Neural crest cell (in vitro differentiated cells): ENCODE data around the gene SNTB2. TPM values are rescaled to one million over a fixed set of nuclear protein-coding genes. Genes with fewer than 3 reads are reported as not detected.
"Not testable (repeated sequence)": the region's sequence is repeated elsewhere in the genome, so short reads cannot be mapped to it uniquely, and the experiment has no call there.

ENCODE experiments used
- DNase-seq: peaks from one replicate; pipeline ENCODE4 v3.0.0; 2021; ENCODE audit warnings: low read depth, mixed read lengths, low spot score
- H3K27ac Mint-ChIP-seq: one replicate; pipeline ENCODE4 v1.8.0; 2021; ENCODE audit warnings: mild to moderate bottlenecking, mixed read lengths; ENCODE audit not compliant: unreplicated experiment
- H3K27me3 Mint-ChIP-seq: 2 replicates; pipeline ENCODE4 v1.8.0; 2021; ENCODE audit warnings: low read depth, mild to moderate bottlenecking, mixed read lengths
- H3K36me3 Mint-ChIP-seq: 2 replicates; pipeline ENCODE4 v1.8.0; 2021; ENCODE audit warnings: low read depth, mild to moderate bottlenecking, mixed read lengths
- H3K4me1 Mint-ChIP-seq: 2 replicates; pipeline ENCODE4 v1.8.0; 2021; ENCODE audit warnings: mixed read lengths
- H3K4me3 Mint-ChIP-seq: one replicate; pipeline ENCODE4 v1.8.0; 2021; ENCODE audit warnings: mild to moderate bottlenecking, mixed read lengths
- H3K9me3 Mint-ChIP-seq: 2 replicates; pipeline ENCODE4 v1.8.0; 2021; ENCODE audit warnings: mixed read lengths
- CTCF ChIP-seq: fragments of 200-600 bp; sonication (generic); conservative IDR thresholded peaks from 2 replicates; pipeline ENCODE4 v1.5.0; 2021; ENCODE audit warnings: antibody characterized with exemption, mild to moderate bottlenecking
- total RNA-seq: library from RNA; stranded (reverse); gene quantifications from 2 replicates; pipeline ENCODE4 v1.2.1, GENCODE V29; 2021

The SNTB2 gene
- total RNA-seq, 1 donor from 2014 or later = 28.9 TPM

GRCh38 chr16:69145658-69146057 lies 41.3 kb upstream of the SNTB2 start:
- H3K4me1 Mint-ChIP-seq = no peaks in the 10 kb centered on the region
- no peak overlapping the region for H3K27ac Mint-ChIP-seq
- DNase-seq = no peak
- H3K9me3 Mint-ChIP-seq = no peaks in the 10 kb centered on the region
- peaks cover 19% of the 10 kb centered on the region for H3K36me3 Mint-ChIP-seq
- H3K27me3 Mint-ChIP-seq = no peaks in the 10 kb centered on the region
- no peak overlapping the region for H3K4me3 Mint-ChIP-seq
- no peak for TF ChIP-seq CTCF

GRCh38 chr16:69149621-69150020 lies 37.3 kb upstream of the SNTB2 start:
- H3K27me3 Mint-ChIP-seq, H3K9me3 Mint-ChIP-seq, DNase-seq, H3K27ac Mint-ChIP-seq, H3K4me3 Mint-ChIP-seq, H3K4me1 Mint-ChIP-seq: not testable (repeated sequence)
- H3K36me3 Mint-ChIP-seq = peaks cover 13% of the 10 kb centered on the region

- no peak overlapping the region for H3K4me3 Mint-ChIP-seq
- H3K36me3 Mint-ChIP-seq = peaks cover 14% of the 10 kb centered on the region
- H3K9me3 Mint-ChIP-seq = no peaks in the 10 kb centered on the region
- no peaks in the 10 kb centered on the region for H3K27me3 Mint-ChIP-seq
- H3K27ac Mint-ChIP-seq = no peak overlapping the region
- H3K4me1 Mint-ChIP-seq = no peaks in the 10 kb centered on the region
- peak; percentile 88 for TF ChIP-seq CTCF
- DNase-seq = peak; percentile 53
Observed at GRCh38 chr16:69150146-69150865, 36.7 kb upstream of the SNTB2 start.

GRCh38 chr16:69157196-69157595 lies 29.8 kb upstream of the SNTB2 start:
- H3K27ac Mint-ChIP-seq = no peak overlapping the region
- TF ChIP-seq CTCF = no peak
- H3K4me3 Mint-ChIP-seq = no peak overlapping the region
- no peaks in the 10 kb centered on the region for H3K4me1 Mint-ChIP-seq
- H3K27me3 Mint-ChIP-seq = no peaks in the 10 kb centered on the region
- DNase-seq = no peak
- H3K9me3 Mint-ChIP-seq = no peaks in the 10 kb centered on the region
- H3K36me3 Mint-ChIP-seq = peaks cover 23% of the 10 kb centered on the region

- TF ChIP-seq CTCF = no peak
- H3K9me3 Mint-ChIP-seq = no peaks in the 10 kb centered on the region
- H3K27ac Mint-ChIP-seq = no peak overlapping the region
- no peaks in the 10 kb centered on the region for H3K27me3 Mint-ChIP-seq
- H3K4me3 Mint-ChIP-seq = no peak overlapping the region
- no peak for DNase-seq
- peaks cover 19% of the 10 kb centered on the region for H3K36me3 Mint-ChIP-seq
- H3K4me1 Mint-ChIP-seq = no peaks in the 10 kb centered on the region
Observed at GRCh38 chr16:69160192-69160591, 26.8 kb upstream of the SNTB2 start.

GRCh38 chr16:69165584-69165983 lies 21.4 kb upstream of the SNTB2 start:
- DNase-seq = no peak
- H3K27me3 Mint-ChIP-seq = no peaks in the 10 kb centered on the region
- no peak overlapping the region for H3K27ac Mint-ChIP-seq
- no peak for TF ChIP-seq CTCF
- no peak overlapping the region for H3K4me3 Mint-ChIP-seq
- H3K4me1 Mint-ChIP-seq = peaks cover 18% of the 10 kb centered on the region
- H3K9me3 Mint-ChIP-seq = no peaks in the 10 kb centered on the region
- H3K36me3 Mint-ChIP-seq = peaks cover 8% of the 10 kb centered on the region
